Stomach smooth muscle (tissue), 2 donors: ENCODE data around the gene DAB2IP.
A peak's percentile ranks its signal among the peaks of the same experiment; 100 is the strongest.

Experiments
- H3K27ac ChIP-seq: one replicate; pipeline ENCODE4 v1.7.0; 2013; ENCODE audit warnings: mild to moderate bottlenecking, low read length, inconsistent platforms
- H3K27me3 ChIP-seq, 2 donors: one replicate each; pipeline ENCODE4 v1.7.0; 2013; ENCODE audit warnings: low read length in 2 of 2; ENCODE audit not compliant: insufficient read depth in 2 of 2, control insufficient read depth in 1 of 2
- H3K36me3 ChIP-seq, 2 donors: one replicate each; pipeline ENCODE4 v1.7.0; 2013; ENCODE audit warnings: low read length in 2 of 2; ENCODE audit not compliant: control insufficient read depth in 2 of 2, insufficient read depth in 2 of 2
- H3K4me1 ChIP-seq: one replicate; pipeline ENCODE4 v1.7.0; 2013; ENCODE audit warnings: low read length; ENCODE audit not compliant: control insufficient read depth, insufficient read depth
- H3K4me3 ChIP-seq, 2 donors: one replicate each; pipeline ENCODE4 v1.7.0; 2013; ENCODE audit warnings: low read length in 2 of 2
- H3K9ac ChIP-seq, 2 donors: one replicate each; pipeline ENCODE4 v1.7.0; 2013; ENCODE audit warnings: low read length in 2 of 2, mild to moderate bottlenecking in 1 of 2
- H3K9me3 ChIP-seq, 2 donors: one replicate each; pipeline ENCODE4 v1.7.0; 2013; ENCODE audit warnings: low read length in 2 of 2; ENCODE audit not compliant: control insufficient read depth in 2 of 2
- donor health status: healthy.
- donor health status: Pancreatic carcinoma.

DAB2IP gene

DNA sequence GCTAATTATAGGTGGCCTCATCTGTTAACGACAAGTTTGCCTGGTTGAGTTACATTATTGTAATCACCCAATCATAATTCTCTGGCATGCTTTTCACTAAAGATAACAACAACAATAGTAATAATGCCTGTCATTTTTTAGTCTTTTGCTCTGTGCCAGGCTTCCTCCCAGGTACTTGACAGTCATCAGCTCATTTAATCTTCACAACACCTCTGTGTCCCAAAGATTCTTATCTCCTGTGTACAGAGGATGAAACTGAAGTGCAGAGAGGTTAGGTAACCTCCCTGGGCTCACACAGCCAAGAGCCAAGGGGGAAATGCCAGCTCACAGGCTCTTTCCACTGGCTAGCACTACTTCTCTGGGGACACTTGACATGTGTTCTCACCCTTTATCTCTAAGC, 77.5 kb downstream of the DAB2IP start:
- Histone ChIP-seq H3K27me3 (no peaks in the 10 kb centered on the region), H3K27ac (no peak overlapping the region), H3K4me3 (no peak overlapping the region), H3K36me3 (no peaks in the 10 kb centered on the region), H3K9me3 (no peaks in the 10 kb centered on the region), H3K4me1 (peaks cover 76% of the 10 kb centered on the region), H3K9ac (no peak overlapping the region)

DNA sequence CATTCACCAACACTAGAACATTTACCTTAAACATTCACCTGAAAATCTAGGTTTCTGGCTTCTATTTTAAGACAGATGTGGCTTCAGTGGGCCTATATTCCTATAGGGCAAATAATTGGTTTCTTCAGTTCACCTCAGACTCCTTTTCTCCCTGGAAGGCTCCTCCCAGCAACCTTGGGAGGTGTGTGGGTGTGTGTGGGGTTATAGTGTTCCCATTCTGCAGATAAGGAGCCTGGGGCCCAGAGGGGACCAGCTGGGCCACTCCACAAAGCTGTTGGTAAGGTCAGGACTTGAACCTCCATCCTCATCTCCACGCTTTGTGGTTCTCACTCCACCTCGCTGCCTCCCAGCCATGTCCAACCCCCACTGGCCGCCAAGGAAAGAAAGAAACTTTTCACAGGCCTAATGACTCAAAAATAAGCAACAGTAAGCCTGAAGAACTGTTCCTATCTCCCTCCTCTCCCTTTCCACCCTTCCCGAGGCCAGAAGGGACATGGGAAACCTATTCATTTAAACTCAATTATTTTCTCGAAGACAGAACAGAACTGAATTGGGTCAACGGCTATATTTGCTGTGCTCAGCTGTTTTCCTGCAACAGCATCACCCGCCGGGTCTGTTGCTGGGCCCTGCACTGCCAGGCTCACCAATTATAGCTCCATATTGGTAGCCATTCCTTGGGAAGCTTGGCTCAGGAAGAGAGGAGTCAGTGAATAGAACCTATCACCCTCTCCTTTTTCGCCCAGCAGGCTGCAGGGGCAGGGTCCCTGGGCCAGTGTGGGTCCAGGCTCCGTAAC, 78.5 kb downstream of the DAB2IP start:
- Histone ChIP-seq H3K9ac (no peak overlapping the region), H3K4me1 (peaks cover 73% of the 10 kb centered on the region), H3K27me3 (no peaks in the 10 kb centered on the region), H3K27ac (no peak overlapping the region), H3K36me3 (no peaks in the 10 kb centered on the region), H3K4me3 (no peak overlapping the region), H3K9me3 (no peaks in the 10 kb centered on the region)

DNA sequence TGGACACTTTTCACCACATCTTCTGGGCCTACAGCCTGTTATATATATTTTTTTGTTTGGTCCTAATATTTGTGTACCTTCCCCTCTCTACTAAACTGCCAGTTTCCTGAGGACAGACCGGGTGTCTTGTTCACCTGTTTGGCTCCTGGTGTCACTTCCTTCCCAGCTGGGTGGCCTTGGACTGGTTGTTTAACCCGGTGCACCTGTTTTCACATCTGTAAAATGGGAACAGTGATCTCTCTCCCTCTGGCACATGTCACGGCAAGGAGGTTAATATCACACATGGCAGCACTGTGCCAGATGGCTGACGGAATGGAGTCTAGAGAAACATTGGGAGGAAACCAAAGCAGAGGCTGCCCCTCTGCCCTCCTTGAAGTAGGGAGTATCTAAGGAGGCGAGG, 79.7 kb downstream of the DAB2IP start:
- no peaks in the 10 kb centered on the region for H3K9me3 ChIP-seq
- H3K27ac ChIP-seq = no peak overlapping the region
- H3K27me3 ChIP-seq = no peaks in the 10 kb centered on the region
- H3K9ac ChIP-seq = no peak overlapping the region
- H3K36me3 ChIP-seq = no peaks in the 10 kb centered on the region
- H3K4me3 ChIP-seq = no peak overlapping the region
- H3K4me1 ChIP-seq = peaks cover 73% of the 10 kb centered on the region

DNA sequence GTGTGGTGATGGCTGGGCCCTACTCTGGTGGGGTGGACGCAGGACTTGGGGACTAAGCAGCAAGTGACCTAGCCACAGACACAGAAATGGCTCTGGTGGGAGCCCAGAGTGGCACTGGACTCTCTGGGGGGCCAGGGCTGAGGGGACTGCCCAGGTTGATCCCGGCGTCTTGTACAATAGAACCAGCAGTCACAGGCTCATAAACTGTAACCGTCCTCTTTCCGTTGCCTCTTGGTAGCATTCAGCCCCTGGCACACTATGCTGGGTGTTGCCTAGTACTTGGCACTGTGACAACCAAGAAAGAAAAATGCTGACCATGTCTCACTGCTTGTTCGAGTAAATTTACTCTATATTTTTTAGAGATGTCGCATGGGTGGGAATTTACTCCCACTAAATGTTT, 80.5 kb downstream of the DAB2IP start:
- Histone ChIP-seq H3K4me3 (peak overlapping the region in 1 of 2 donors; percentile 35), H3K27ac (no peak overlapping the region), H3K27me3 (no peaks in the 10 kb centered on the region), H3K36me3 (no peaks in the 10 kb centered on the region), H3K9ac (no peak overlapping the region), H3K9me3 (no peaks in the 10 kb centered on the region), H3K4me1 (peaks cover 73% of the 10 kb centered on the region)

DNA sequence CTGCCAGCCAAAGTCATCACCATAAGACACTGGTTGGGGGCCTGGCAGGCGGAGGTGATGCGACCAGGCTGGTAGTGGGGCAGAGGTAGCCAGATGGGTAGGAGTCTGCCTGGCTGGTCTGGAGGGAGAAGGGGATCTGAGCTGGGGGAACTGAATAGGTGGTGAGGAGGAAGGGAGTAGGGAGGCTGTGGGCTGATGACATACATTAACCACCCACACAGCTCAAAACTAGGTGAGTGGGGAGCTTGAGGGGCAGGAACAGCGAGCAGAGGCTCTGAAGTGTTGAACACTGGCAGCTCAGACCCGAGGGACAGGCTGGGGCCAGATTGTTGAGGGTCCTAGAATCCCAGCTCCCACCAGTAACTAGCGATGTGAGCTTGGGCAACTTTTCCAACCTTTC, 81.0 kb downstream of the DAB2IP start:
- H3K36me3 ChIP-seq = no peaks in the 10 kb centered on the region
- H3K4me1 ChIP-seq = peaks cover 73% of the 10 kb centered on the region
- no peaks in the 10 kb centered on the region for H3K9me3 ChIP-seq
- H3K9ac ChIP-seq = no peak overlapping the region
- no peaks in the 10 kb centered on the region for H3K27me3 ChIP-seq
- H3K27ac ChIP-seq = no peak overlapping the region
- H3K4me3 ChIP-seq = no peak overlapping the region

DNA sequence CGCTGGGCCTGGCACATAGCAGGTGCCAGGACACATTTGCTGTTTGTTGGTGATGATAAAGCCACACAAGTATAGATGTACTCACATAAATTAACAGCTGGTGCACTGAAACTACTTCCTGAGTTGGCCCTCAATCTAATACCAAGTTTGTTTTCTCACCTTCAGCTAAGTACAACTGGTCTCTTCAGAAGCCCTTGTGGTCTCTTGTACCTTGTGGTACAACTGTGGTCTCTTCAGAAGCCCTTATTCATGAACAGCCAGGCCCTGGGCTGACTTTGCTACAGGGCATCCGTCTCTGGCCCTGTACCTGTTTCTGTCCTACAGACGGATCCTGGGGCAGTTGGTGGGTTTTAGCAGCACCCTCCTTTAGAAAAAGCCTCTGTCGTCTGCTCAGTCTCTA, 81.5 kb downstream of the DAB2IP start:
- Histone ChIP-seq H3K27me3 (no peaks in the 10 kb centered on the region), H3K4me1 (peaks cover 73% of the 10 kb centered on the region), H3K27ac (no peak overlapping the region), H3K36me3 (no peaks in the 10 kb centered on the region), H3K9ac (no peak overlapping the region), H3K4me3 (no peak overlapping the region), H3K9me3 (no peaks in the 10 kb centered on the region)

DNA sequence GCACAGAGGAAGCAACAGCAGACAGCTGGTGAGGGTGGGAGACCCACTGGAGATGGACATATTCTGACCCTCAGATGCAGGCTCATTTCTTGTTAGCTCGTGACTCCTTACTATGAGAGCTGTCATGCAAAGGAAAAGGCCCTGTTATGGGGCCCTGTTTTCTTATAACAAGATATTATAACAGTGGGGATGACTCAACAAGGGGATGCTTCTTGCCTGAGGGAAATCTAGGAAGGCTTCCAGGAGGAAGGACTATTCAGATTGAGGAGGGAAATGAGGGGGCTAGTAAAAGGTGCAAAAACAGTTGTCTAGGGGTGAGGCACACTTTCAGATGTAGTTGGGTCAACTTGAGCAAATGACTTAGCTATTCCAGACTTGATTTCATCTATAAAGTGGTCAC, 83.0 kb downstream of the DAB2IP start:
- Histone ChIP-seq H3K4me3 (no peak overlapping the region), H3K27me3 (no peaks in the 10 kb centered on the region), H3K9me3 (no peaks in the 10 kb centered on the region), H3K36me3 (no peaks in the 10 kb centered on the region), H3K27ac (peak overlapping the region; percentile 74), H3K4me1 (peaks cover 78% of the 10 kb centered on the region), H3K9ac (peak overlapping the region; percentile 5 to 6)

DNA sequence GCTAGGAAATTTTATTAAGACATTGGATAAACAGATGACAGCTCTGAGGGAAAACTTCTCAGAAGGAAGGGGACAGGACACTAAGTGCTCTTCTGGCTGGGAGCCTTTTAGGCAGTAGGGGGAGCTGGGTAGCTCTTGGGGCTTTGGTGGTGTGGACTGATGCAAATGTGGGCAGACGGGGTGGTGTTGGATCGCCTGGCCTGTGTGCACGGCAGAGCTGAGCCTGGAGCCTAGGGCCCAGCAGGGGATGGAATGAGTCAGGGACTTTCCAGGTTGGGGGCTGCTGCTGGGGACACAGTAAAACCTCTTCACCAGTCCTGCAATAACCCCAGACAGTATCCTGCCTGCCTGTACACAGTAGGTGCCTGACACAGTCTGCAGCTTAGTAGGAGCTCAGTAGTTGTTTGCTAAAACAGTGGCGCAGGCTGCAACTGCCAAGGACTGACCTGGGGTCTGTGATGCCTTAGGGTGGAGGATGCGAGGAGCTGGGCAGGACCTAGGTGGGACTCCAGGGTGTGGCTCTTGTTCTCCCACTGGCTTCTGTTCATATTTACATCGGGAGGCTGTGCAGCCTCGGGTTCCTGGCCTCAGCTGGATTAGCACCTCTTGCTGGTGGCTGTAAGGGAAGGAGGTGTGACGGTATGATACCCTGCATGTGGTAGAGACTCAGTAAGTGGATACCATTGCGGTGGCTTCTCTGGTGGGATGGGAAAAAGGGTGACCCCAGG, 83.8 kb downstream of the DAB2IP start:
- peak overlapping the region; percentile 45 to 73 for H3K4me3 ChIP-seq
- H3K9ac ChIP-seq = peak overlapping the region; percentile 55 to 58
- peak overlapping the region; percentile 74 for H3K27ac ChIP-seq
- no peaks in the 10 kb centered on the region for H3K27me3 ChIP-seq
- no peaks in the 10 kb centered on the region for H3K9me3 ChIP-seq
- H3K4me1 ChIP-seq = peaks cover 83% of the 10 kb centered on the region
- no peaks in the 10 kb centered on the region for H3K36me3 ChIP-seq

DNA sequence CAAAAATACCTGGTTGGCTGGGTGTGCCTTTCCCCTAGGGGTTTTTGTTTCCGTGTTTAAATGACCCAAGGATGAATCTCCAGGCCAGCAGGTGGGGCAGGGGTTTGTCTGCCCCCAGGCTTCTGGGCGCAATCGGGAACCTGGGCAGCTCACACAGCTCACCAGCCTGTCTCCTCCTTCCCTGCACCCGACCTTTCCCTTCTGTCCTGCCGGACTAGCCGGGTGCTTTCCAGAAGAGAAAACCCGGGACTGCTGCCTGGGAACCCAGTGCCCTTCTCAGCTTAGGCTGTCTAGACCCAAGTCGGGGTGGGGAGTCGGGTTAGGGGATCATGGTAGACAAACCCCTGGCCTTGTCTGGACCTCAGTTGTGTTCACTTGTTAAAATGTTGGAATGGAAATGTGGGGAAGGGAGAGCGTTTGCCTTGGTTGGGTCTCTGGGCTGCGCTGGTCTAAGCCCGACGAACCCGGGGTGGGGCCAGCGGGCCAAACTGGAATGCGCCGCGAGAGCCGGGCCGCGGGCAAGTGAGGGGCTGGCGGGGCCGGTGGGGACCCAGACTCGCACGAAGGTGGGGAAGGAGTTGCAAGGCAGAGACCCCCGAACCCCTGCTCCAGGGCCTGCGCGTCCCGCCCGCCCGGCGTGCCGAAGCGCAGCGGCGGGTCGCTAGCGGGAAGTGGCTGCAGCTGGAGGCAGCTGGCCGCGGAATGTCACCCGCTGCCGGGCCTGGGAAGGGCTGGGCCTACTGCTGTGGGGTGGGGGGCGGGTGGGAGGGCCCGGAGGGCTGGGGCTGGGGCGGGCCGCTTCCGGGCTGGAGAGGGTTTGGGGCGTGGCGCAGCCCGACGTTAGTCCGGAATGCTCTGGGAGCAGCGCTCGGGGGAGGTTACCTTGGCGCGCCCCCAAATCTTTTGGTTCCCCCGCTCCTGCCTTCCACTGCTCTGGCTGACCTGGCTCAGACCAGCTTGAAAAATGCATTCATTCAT, 84.6 kb downstream of the DAB2IP start:
- Histone ChIP-seq H3K27me3 (no peaks in the 10 kb centered on the region), H3K4me1 (peaks cover 81% of the 10 kb centered on the region), H3K9me3 (no peaks in the 10 kb centered on the region), H3K4me3 (peak overlapping the region; percentile 45 to 73), H3K36me3 (no peaks in the 10 kb centered on the region), H3K9ac (peak overlapping the region; percentile 58 to 68), H3K27ac (peak overlapping the region; percentile 74)

DNA sequence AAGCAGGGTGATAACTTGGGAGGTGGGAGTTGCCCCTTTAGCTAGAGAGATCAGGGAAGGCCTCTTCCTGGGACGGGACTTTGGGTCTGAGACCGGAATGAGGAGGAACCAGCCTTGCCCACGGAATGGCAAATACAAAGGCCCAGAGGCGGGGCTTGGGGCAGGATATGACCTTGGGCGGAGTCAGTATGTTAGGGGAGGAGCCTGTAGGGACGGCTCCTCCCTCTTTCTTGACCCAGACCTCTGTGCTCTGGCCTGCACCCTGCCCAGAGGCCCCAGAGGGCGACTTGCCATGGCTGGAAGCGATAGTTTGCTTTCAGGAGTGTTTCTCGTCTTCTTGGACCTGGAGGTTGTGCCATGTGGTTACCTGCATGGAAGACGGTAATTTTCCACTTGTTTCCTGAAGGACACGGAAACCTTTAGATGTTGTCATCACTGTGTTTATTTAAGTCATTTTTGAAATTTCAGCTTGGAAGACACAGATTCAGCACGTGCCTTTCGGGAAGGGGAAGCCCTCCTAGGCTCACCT, 85.6 kb downstream of the DAB2IP start:
- no peaks in the 10 kb centered on the region for H3K27me3 ChIP-seq
- peak overlapping the region in 1 of 2 donors; percentile 62 for H3K4me3 ChIP-seq
- H3K4me1 ChIP-seq = peaks cover 82% of the 10 kb centered on the region
- no peaks in the 10 kb centered on the region for H3K9me3 ChIP-seq
- H3K27ac ChIP-seq = peak overlapping the region; percentile 18
- no peaks in the 10 kb centered on the region for H3K36me3 ChIP-seq
- peak overlapping the region in 1 of 2 donors; percentile 51 for H3K9ac ChIP-seq
